Hepatocyte (in vitro differentiated cells): ENCODE measurements around the gene JMJD1C.

Experiments
- EZH2 ChIP-seq: fragments of 200-600 bp; sonication (generic); IDR thresholded peaks from 2 replicates; pipeline ENCODE4 v1.6.1; 2016; ENCODE audit warnings: antibody characterized with exemption, mild to moderate bottlenecking, borderline replicate concordance
- TF ChIP-seq, protein P1 (sequence below): fragments of 200-600 bp; sonication (generic); IDR thresholded peaks from 2 replicates; pipeline ENCODE4 v1.5.1; 2016; ENCODE audit warnings: antibody characterized with exemption, mild to moderate bottlenecking; ENCODE audit not compliant: poor library complexity

DNA sequence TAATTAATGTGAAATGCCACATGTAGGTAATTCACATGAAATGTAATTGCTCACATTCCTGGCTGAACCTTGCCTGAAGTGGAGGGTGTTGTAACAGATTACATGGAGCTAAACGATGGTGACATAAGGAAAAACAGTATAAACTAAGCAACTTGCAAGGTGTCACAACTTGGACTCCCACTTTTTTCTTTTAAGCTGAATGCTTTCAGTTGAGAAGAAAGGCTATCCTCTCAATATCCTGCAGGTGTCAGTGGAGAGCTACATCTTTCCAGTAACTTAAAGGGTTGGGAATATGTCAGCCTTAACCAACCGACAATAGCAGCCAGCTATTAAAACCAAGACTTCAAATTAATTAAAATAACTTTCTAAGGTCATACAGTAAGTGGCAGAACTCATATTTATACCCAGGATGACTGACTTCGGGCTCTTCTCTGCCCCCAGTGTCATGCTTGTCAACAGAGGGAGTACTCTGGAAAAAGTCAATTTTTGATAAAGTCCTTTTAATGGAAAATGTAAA, 299.0 kb downstream of the JMJD1C start:
- TF ChIP-seq, protein P1, sequence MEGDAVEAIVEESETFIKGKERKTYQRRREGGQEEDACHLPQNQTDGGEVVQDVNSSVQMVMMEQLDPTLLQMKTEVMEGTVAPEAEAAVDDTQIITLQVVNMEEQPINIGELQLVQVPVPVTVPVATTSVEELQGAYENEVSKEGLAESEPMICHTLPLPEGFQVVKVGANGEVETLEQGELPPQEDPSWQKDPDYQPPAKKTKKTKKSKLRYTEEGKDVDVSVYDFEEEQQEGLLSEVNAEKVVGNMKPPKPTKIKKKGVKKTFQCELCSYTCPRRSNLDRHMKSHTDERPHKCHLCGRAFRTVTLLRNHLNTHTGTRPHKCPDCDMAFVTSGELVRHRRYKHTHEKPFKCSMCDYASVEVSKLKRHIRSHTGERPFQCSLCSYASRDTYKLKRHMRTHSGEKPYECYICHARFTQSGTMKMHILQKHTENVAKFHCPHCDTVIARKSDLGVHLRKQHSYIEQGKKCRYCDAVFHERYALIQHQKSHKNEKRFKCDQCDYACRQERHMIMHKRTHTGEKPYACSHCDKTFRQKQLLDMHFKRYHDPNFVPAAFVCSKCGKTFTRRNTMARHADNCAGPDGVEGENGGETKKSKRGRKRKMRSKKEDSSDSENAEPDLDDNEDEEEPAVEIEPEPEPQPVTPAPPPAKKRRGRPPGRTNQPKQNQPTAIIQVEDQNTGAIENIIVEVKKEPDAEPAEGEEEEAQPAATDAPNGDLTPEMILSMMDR, result peak; percentile 62
- no peak for TF ChIP-seq EZH2
